HG02973 (cell line): ENCODE measurements around the gene TMTC4.
"Not testable (repeated sequence)": the region's sequence is repeated elsewhere in the genome, so short reads cannot be mapped to it uniquely, and the experiment has no call there.

ENCODE experiments used
- ATAC-seq: cut with Tn5 transposase; IDR thresholded peaks from one replicate; pipeline ENCODE4 v1.9.1; 2021; ENCODE audit warnings: moderate library complexity; ENCODE audit not compliant: unreplicated experiment

The TMTC4 gene

DNA sequence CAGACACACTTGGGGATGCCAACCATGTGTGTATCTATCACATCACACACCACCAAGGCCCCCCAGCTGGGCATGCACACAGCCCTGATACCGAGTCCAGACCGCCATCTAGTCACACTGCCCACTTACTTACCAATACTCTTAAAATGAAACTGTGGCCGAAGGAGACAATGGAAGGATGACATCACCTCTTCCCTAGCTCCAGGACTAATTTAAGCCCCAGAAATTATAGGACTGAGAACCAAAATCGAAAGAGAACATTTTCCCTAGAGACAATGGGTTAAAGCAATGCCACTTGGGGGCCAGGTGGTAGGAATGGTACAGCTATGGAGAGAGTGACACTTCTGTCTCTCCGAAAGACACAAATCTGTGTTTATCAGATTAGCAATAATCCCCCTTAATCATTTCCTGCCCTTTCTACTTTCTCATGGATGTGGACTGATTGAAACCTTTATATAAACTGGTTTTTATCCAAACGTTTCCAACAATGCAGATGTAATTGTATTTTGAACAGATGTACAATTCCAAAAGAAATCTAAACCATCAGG, 85.3 kb downstream of the TMTC4 start:
- ATAC-seq: no peak

- peak; percentile 98 for ATAC-seq
These were observed 86.0 kb downstream of the TMTC4 start, which contains the start of gene GGACT for GRCh38 chr13:100588331-100589177. TSS of gene GGACT (minus strand) at chr13:100588789. CDS start at chr13:100532591, 56,198 bp downstream.

GRCh38 chr13:100584896-100585295, 89.7 kb downstream of the TMTC4 start:
- no peak for ATAC-seq

GRCh38 chr13:100581504-100581903, 93.1 kb downstream of the TMTC4 start:
- ATAC-seq: no peak

DNA sequence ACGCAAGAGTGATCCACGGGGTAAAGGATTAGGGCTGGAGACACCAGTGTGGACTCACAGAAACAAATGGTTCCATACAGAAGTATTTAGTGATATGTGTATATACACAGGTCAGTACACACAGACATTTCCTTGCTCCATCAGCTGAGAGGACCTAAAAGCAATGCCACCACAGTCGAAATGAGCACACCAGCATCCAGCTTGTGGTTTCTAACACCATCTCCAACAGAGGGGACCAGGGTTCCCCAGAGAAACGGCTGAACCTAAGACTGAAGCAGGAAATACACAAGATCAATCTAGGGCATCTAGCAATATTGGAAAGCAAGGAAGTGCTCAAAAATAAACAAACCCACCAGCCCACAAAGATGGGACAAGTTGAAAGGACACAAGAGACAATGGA, 93.6 kb downstream of the TMTC4 start:
- ATAC-seq: no peak

DNA sequence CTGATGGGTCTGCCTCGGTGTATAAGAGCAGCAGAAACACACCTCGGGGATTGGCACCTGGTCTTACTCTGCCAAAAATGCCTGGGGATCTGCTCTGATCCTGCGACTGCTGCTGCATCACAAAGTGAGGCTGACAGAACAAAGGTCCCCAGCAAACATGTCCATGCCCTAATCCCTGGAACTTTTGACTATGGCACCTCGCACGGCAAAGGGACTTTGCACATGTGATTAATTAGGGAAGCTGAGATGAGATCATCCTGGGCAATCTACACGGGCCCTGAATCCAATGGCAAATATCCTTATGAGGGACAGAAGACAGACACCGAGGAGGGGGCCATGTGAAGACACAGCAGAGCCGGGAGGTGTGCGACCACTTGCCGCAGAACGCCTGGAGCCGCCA, 94.5 kb downstream of the TMTC4 start:
- no peak for ATAC-seq

DNA sequence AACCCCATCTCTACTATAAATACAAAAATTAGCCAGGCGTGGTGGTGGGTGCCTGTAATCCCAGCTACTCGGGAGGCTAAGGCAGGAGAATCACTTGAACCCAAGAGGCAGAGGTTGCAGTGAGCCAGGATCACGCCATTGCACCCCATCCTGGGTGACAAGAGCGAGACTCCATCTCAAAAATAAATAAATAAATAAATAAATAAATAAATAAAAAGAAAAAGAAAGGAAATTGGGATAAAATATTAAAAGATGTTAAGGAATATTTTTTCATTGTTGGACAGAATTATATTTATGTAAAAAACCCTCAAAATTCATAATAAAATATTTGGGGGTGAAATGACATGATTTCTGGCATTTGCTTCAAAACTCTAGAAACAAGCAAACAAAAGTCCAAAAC, 97.4 kb downstream of the TMTC4 start:
- not testable (repeated sequence) for ATAC-seq

- ATAC-seq: peak; percentile 96
These were observed 101.5 kb downstream of the TMTC4 start for GRCh38 chr13:100573121-100573520.

- no peak for ATAC-seq
These were observed 108.1 kb downstream of the TMTC4 start for GRCh38 chr13:100566543-100566942.

DNA sequence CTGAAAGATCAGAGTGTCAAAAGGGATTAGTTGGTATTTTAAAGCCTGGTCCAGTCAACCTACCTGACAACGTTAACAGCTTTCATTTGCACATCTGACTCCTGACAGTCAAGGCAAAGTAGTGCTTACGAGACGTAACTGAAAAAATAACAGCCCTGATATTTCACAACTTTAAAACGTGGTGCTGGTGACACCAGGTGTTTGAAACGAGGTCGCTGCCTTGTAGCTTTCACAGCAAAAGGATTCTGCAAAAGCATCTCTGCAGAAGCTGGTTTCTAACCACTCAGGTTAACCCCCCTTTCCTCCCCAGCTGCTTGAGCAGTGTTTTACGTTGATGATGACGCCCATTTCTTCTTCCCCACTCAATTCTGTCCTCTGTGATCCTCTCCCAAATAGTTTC, 109.3 kb downstream of the TMTC4 start:
- ATAC-seq: no peak

GRCh38 chr13:100564444-100565223, 110.0 kb downstream of the TMTC4 start:
- no peak for ATAC-seq

GRCh38 chr13:100563779-100564178, 110.8 kb downstream of the TMTC4 start:
- no peak for ATAC-seq

DNA sequence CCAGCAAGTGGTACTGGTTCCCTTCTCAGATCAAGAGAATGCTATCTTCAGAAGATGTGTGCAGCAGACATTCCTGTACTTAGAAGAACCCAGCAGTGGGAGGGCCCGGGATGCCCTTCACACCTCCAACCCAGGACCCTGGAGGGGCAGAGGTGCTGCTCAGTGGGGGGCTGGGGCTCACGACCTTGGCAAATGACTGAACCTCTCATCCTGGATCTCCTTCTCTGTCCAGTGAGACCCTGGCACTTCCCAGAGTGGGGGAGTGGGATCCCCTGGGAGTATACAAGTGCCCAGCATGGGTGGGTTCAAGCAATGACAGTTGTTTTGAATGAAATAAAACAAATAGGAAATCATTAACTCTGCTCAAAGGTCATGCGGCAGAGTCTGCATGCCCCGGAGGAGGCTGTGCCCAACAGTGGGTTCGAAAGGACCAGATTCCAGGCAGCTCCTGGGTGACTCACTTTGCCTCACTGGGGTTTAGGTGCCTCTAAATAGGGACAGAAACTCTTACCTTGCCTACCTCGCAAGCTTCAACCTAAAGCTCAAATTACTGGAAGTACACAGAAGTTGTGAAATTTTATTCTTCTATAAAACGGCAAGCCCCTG, 112.9 kb downstream of the TMTC4 start:
- no peak for ATAC-seq

DNA sequence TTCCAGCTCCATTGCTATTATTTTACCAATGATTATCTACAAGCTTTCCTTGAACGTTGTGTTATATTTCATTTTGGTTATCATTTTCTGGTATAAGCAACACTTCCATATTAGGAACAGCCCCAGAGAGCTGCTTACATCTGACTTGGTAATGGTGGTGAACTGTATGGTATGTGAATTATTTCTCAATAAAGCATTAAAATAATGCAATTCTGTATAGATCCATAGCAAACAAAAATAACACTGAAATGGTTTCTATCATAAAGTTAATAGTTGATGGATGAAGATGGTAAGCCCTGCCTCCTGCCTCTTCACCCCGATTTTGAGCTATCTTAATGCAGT, 113.5 kb downstream of the TMTC4 start:
- no peak for ATAC-seq

DNA sequence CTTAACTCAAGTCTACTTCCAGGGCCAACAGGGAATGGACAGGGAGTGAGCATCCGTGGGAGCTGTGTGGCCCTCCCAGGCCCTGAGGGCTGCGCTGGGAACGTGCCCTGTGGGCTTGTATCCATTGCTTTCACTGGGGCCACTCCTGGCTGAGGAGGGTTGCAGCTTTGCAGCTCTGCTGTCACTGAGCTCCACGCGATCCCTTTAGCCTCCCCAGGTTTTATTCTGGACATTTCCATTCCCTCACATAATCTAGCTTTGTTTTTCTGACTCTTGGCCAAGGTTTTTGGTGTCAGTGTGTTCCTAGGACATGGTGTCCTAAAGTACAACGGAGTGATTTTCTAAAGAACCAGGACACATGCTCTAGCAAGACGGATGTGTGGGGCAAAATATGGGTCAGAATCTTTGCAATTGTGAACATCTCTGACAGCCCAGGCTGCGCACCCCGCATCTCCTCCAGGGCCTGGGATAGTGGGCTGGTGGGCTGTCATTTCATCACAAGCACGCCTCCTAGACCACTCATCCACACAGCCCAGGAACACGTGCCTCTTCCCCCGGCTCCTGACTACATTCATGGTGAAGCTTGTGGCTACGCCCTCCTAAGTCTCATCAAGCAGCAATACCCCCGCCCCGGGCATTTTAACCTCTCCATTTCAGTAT, 114.0 kb downstream of the TMTC4 start:
- no peak for ATAC-seq

GRCh38 chr13:100559886-100560285, 114.7 kb downstream of the TMTC4 start:
- ATAC-seq: no peak
